Measurements from ENCODE around the gene SLC27A6. TPM values are rescaled to one million over a fixed set of nuclear protein-coding genes. Genes with fewer than 3 reads are reported as not detected.

The SLC27A6 gene
- total and polyA plus RNA-seq, 2 of the 13 experiments (the other 11 are each of a cell fraction or from before 2014, with no cell fraction given), result not detected

DNA sequence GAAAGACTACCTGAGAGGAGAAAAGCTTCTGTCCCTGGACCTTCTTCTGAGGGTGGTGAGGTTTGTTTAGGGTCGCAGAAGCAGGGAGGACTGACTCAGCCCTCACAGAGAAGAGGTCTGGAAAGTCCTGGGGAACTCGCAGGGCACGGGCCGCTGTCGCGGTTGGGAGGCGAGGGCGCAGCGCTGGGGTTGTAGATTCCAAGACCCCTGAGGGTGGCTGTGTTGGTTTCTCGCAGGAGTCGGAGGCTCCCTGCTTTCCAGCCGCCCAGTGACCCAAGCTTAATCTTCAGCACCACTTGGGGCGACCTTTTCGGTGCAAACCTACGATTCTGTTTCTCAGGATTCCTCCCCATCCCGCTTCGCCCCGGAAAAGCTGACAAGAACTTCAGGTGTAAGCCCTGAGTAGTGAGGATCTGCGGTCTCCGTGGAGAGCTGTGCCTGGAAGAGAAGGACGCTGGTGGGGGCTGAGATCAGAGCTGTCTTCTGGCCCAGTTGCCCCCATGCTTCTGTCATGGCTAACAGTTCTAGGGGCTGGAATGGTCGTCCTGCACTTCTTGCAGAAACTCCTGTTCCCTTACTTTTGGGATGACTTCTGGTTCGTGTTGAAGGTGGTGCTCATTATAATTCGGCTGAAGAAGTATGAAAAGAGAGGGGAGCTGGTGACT is 482 bp downstream of the SLC27A6 start (continued):
- TF ChIP-seq MTF1 (CRISPR knock-in tag; IDR thresholded peaks at IDR 0.05) (no peak), GMEB1 (CRISPR knock-in tag; IDR thresholded peaks at IDR 0.05; ENCODE audit: borderline replicate concordance) (no peak)

DNA sequence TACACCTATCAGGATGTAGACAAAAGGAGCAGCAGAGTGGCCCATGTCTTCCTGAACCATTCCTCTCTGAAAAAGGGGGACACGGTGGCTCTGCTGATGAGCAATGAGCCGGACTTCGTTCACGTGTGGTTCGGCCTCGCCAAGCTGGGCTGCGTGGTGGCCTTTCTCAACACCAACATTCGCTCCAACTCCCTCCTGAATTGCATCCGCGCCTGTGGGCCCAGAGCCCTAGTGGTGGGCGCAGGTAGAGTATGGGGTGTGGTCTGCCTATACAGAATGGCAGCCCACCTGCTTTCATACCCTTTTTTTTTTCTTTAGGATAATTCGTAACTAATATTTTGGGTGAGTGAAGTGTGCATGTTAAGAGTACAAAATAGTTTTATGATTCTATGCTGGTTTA is 1.1 kb downstream of the SLC27A6 start:
- H3K27ac ChIP-seq (ENCODE audit: extremely low read length, insufficient read depth, low read length), result no peak overlapping the region
- 72% methylated on average over 12 of the region's 12 CpGs for WGBS (ENCODE audit: low lambda C conversion rate)
- in situ Hi-C loops (cut with HindIII; ENCODE audit: extremely low pct_ligation_motif_present, low pct_unique_long_range_greater_than_20kb), result no loop called here
- H3K4me3 ChIP-seq (replicated peaks in 1 of 3; ENCODE audit: insufficient read depth in 1 of 3, low read depth in 2 of 3, low read length in 3 of 3), result no peak overlapping the region
- intact Hi-C loops (cut with micrococcal nuclease; ENCODE audit: unreplicated experiment), result no loop called here
- no TSS peak for BruUV-seq (replicated peaks)
- no peaks in the 10 kb centered on the region for H3K36me3 ChIP-seq (replicated peaks in 1 of 2; ENCODE audit: control insufficient read depth in 1 of 2, insufficient read depth in 2 of 2, low read length in 2 of 2)
- 0 out of 3 replicates have a peak, but pooled peaks have one; percentile 39 for ATAC-seq
- no peaks in the 10 kb centered on the region for H4K20me1 ChIP-seq (ENCODE audit: insufficient read depth, low read length)
- ChIA-PET CTCF (ENCODE audit: low intra/inter-chr PET ratio, low total read pairs) (no interaction called here), POLR2A (no interaction called here)
- H3K4me1 ChIP-seq (ENCODE audit: insufficient read depth, low read length), result no peaks in the 10 kb centered on the region
- H3K9me3 ChIP-seq (ENCODE audit: low read length), result no peaks in the 10 kb centered on the region
- H3K27me3 ChIP-seq (ENCODE audit: control insufficient read depth in 1 of 2, insufficient read depth in 2 of 2, low read length in 2 of 2), result no peaks in the 10 kb centered on the region
- H3K79me2 ChIP-seq (ENCODE audit: insufficient read depth, low read length), result no peaks in the 10 kb centered on the region
- DNase-seq (ENCODE audit: low spot score), result no peak
- H3K4me2 ChIP-seq (ENCODE audit: low read depth, low read length), result no peak overlapping the region
- FAIRE-seq, result no peak
- H3K9ac ChIP-seq (ENCODE audit: insufficient read depth, low read depth, low read length), result no peak overlapping the region
- no peak overlapping the region for H2AFZ ChIP-seq (ENCODE audit: low read length)
- TF ChIP-seq PRMT3 (CRISPR knock-in tag; IDR thresholded peaks at IDR 0.05; ENCODE audit: borderline replicate concordance, low read depth) (no peak), HES4 (CRISPR knock-in tag; IDR thresholded peaks at IDR 0.05; ENCODE audit: borderline replicate concordance) (no peak), MEIS2 (CRISPR knock-in tag; IDR thresholded peaks at IDR 0.05) (no peak), ATF7 (IDR thresholded peaks at IDR 0.05) (no peak), ATF7 (CRISPR knock-in tag; IDR thresholded peaks at IDR 0.05) (no peak), SNRNP70 (IDR thresholded peaks at IDR 0.05; ENCODE audit: low read depth, low read length) (no peak), KDM2A (CRISPR knock-in tag; IDR thresholded peaks at IDR 0.05; ENCODE audit: borderline replicate concordance, low read depth) (no peak), PCBP2 (optimal IDR thresholded peaks at IDR 0.05; ENCODE audit: low read depth, low read length, poor library complexity, severe bottlenecking) (no peak)
- TF ChIP-seq, protein P1, sequence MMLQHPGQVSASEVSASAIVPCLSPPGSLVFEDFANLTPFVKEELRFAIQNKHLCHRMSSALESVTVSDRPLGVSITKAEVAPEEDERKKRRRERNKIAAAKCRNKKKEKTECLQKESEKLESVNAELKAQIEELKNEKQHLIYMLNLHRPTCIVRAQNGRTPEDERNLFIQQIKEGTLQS (CRISPR knock-in tag; IDR thresholded peaks at IDR 0.05), result no peak
- TF ChIP-seq, protein P2, sequence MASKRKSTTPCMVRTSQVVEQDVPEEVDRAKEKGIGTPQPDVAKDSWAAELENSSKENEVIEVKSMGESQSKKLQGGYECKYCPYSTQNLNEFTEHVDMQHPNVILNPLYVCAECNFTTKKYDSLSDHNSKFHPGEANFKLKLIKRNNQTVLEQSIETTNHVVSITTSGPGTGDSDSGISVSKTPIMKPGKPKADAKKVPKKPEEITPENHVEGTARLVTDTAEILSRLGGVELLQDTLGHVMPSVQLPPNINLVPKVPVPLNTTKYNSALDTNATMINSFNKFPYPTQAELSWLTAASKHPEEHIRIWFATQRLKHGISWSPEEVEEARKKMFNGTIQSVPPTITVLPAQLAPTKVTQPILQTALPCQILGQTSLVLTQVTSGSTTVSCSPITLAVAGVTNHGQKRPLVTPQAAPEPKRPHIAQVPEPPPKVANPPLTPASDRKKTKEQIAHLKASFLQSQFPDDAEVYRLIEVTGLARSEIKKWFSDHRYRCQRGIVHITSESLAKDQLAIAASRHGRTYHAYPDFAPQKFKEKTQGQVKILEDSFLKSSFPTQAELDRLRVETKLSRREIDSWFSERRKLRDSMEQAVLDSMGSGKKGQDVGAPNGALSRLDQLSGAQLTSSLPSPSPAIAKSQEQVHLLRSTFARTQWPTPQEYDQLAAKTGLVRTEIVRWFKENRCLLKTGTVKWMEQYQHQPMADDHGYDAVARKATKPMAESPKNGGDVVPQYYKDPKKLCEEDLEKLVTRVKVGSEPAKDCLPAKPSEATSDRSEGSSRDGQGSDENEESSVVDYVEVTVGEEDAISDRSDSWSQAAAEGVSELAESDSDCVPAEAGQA (IDR thresholded peaks at IDR 0.05; ENCODE audit: low read depth), result no peak
- TF ChIP-seq, protein P2 (CRISPR knock-in tag; IDR thresholded peaks at IDR 0.05; ENCODE audit: borderline replicate concordance), result no peak
- TF ChIP-seq, protein P3, sequence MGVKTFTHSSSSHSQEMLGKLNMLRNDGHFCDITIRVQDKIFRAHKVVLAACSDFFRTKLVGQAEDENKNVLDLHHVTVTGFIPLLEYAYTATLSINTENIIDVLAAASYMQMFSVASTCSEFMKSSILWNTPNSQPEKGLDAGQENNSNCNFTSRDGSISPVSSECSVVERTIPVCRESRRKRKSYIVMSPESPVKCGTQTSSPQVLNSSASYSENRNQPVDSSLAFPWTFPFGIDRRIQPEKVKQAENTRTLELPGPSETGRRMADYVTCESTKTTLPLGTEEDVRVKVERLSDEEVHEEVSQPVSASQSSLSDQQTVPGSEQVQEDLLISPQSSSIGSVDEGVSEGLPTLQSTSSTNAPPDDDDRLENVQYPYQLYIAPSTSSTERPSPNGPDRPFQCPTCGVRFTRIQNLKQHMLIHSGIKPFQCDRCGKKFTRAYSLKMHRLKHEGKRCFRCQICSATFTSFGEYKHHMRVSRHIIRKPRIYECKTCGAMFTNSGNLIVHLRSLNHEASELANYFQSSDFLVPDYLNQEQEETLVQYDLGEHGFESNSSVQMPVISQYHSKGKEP (CRISPR knock-in tag; IDR thresholded peaks at IDR 0.05), result no peak
